NCI-H446 (cell line): ENCODE measurements around the gene C10orf90.

Experiments
- DNase-seq, 2 experiments: peaks; one replicate each; lab custom pipeline; 2025; lab: John Stamatoyannopoulos, UW

The C10orf90 gene

GRCh38 chr10:126549344-126549743 is 121.1 kb downstream of the C10orf90 start:
- no peak for DNase-seq

- DNase-seq: no peak
These were observed 125.9 kb downstream of the C10orf90 start for GRCh38 chr10:126544565-126544964.

GRCh38 chr10:126538439-126539135 is 131.9 kb downstream of the C10orf90 start:
- no peak for DNase-seq

GRCh38 chr10:126536656-126537055 is 133.8 kb downstream of the C10orf90 start:
- DNase-seq: no peak

- DNase-seq: no peak
These were observed 134.3 kb downstream of the C10orf90 start for GRCh38 chr10:126536148-126536547.

- DNase-seq: no peak
These were observed 136.8 kb downstream of the C10orf90 start for GRCh38 chr10:126533644-126534043.

GRCh38 chr10:126528315-126528835 is 142.1 kb downstream of the C10orf90 start:
- DNase-seq: no peak

GRCh38 chr10:126527645-126528314 is 142.7 kb downstream of the C10orf90 start:
- DNase-seq: no peak

- DNase-seq: no peak
These were observed 145.2 kb downstream of the C10orf90 start for GRCh38 chr10:126525326-126525725.

GRCh38 chr10:126524526-126524925 is 146.0 kb downstream of the C10orf90 start:
- DNase-seq: no peak

GRCh38 chr10:126523071-126523470 is 147.4 kb downstream of the C10orf90 start:
- DNase-seq: no peak

GRCh38 chr10:126521399-126521798 is 149.1 kb downstream of the C10orf90 start:
- no peak for DNase-seq

- no peak for DNase-seq
These were observed 149.7 kb downstream of the C10orf90 start for GRCh38 chr10:126520751-126521317.

GRCh38 chr10:126519992-126520391 is 150.5 kb downstream of the C10orf90 start:
- no peak for DNase-seq

- no peak for DNase-seq
These were observed 151.3 kb downstream of the C10orf90 start for GRCh38 chr10:126519185-126519584.

- DNase-seq: no peak
These were observed 152.0 kb downstream of the C10orf90 start for GRCh38 chr10:126518218-126519080.

GRCh38 chr10:126516515-126516914 is 154.0 kb downstream of the C10orf90 start:
- DNase-seq: no peak

GRCh38 chr10:126511917-126512479 is 158.5 kb downstream of the C10orf90 start:
- no peak for DNase-seq

GRCh38 chr10:126509182-126509581 is 161.3 kb downstream of the C10orf90 start:
- DNase-seq: no peak

- DNase-seq: no peak
These were observed 161.9 kb downstream of the C10orf90 start for GRCh38 chr10:126508535-126509040.

GRCh38 chr10:126504761-126505112 is 165.8 kb downstream of the C10orf90 start:
- no peak for DNase-seq
